22Rv1 (cell line): Measurements from ENCODE around the gene RHBDL3.

Source experiments
- CTCF ChIP-seq: fragments of 450-650 bp; IDR thresholded peaks from 2 replicates; pipeline ENCODE4 v1.5.1; 2017; ENCODE audit warnings: mild to moderate bottlenecking
- ZFX ChIP-seq: fragments of 450-650 bp; IDR thresholded peaks from 2 replicates; pipeline ENCODE4 v1.6.1; 2017; ENCODE audit warnings: antibody characterized with exemption, borderline replicate concordance

GRCh38 chr17:32264140-32264799, 1.4 kb upstream of the RHBDL3 start:
- TF ChIP-seq CTCF, result no peak
- TF ChIP-seq ZFX, result no peak
